Measurements from ENCODE around the gene SFXN2. TPM values are rescaled to one million over a fixed set of nuclear protein-coding genes. Genes with fewer than 3 reads are reported as not detected.

The SFXN2 gene
- total and polyA plus RNA-seq, 2 experiments from 2014 or later: 12.3 to 17.5 TPM

DNA sequence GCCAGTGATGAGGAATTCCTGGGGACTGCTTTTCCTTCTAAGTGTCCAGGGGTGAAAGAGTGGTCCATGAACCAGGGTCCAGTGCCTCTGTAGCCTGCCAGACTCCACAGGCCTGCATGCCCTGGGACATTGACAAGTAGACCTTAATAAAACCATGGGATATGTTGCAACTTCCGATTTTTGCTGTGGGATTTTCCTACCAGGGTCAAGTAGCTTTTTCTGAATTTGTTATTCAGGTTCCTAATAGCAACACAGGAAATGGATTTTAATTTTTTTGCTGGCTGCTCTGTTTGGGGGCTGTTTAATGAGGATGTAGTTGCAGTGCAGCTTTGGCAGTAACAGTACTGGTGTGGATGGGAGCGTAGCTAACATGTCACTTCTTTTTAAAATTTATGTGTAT, 71.4 kb downstream of the SFXN2 start:
- Histone ChIP-seq H3K9me2 (replicated peaks; ENCODE audit: insufficient read depth) (no peaks in the 10 kb centered on the region), H3K36me3 (replicated peaks; ENCODE audit: insufficient read depth, low read depth) (no peaks in the 10 kb centered on the region), H3K9me3 (ENCODE audit: low read depth) (no peaks in the 10 kb centered on the region), H2AFZ (no peak overlapping the region), H3K27ac (no peak overlapping the region), H3K4me1 (ENCODE audit: insufficient read depth) (peaks cover 27% of the 10 kb centered on the region), H4K20me1 (ENCODE audit: insufficient read depth, poor library complexity, severe bottlenecking) (peaks cover 3% of the 10 kb centered on the region), H3K79me2 (peaks cover 85% of the 10 kb centered on the region), H3K27me3 (no peaks in the 10 kb centered on the region), H3K4me3 (no peak overlapping the region), H3K4me2 (no peak overlapping the region)
- no peak for DNase-seq (ENCODE audit: low spot score)
- TF ChIP-seq EZH2 (IDR thresholded peaks at IDR 0.05; ENCODE audit: borderline replicate concordance): no peak
- no peak for TF ChIP-seq EZH2phosphoT487 (IDR thresholded peaks at IDR 0.05; ENCODE audit: low read depth, severe bottlenecking, unreplicated experiment)
- 85% methylated on average over 2 of the region's 2 CpGs for WGBS (ENCODE audit: low lambda C conversion rate, missing lambda C conversion rate)

DNA sequence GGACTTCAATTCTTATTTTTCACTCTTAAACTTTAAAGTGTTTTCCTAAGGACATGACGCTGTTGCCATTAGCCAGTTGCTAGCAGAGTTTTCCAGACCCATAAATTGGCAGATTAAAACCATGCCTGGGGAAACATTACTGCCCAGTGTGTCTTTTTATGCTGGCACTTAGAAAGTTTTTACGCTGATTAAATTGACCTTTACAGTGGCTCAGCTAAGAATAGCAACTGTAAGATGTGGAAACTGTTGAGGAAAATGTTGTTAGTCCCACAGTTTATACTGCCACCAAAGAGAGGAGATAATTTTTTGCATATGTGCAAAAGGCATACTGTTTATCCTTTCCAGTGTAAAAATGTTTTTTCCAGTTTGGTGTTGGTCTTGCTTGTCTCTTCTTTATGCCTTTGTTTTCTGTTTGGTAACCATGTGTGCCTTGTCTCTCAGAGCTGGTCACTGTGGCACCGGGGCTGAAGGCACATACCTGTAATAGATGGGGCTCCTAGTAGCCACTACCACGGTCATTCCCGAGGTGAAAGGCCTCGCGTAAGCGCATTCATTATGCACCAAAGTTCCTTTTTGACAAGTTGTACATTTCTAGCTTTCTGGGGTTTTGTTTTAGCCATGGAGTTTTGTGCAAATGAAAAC, 77.4 kb downstream of the SFXN2 start:
- peaks cover 14% of the 10 kb centered on the region for H3K4me1 ChIP-seq (ENCODE audit: insufficient read depth)
- no peak overlapping the region for H3K4me3 ChIP-seq
- 75% methylated on average over 8 of the region's 8 CpGs for WGBS (ENCODE audit: low lambda C conversion rate, missing lambda C conversion rate)
- no peaks in the 10 kb centered on the region for H3K27me3 ChIP-seq
- H3K27ac ChIP-seq: peak overlapping the region; percentile 74
- TF ChIP-seq EZH2 (IDR thresholded peaks at IDR 0.05; ENCODE audit: borderline replicate concordance): no peak
- TF ChIP-seq, protein P1, sequence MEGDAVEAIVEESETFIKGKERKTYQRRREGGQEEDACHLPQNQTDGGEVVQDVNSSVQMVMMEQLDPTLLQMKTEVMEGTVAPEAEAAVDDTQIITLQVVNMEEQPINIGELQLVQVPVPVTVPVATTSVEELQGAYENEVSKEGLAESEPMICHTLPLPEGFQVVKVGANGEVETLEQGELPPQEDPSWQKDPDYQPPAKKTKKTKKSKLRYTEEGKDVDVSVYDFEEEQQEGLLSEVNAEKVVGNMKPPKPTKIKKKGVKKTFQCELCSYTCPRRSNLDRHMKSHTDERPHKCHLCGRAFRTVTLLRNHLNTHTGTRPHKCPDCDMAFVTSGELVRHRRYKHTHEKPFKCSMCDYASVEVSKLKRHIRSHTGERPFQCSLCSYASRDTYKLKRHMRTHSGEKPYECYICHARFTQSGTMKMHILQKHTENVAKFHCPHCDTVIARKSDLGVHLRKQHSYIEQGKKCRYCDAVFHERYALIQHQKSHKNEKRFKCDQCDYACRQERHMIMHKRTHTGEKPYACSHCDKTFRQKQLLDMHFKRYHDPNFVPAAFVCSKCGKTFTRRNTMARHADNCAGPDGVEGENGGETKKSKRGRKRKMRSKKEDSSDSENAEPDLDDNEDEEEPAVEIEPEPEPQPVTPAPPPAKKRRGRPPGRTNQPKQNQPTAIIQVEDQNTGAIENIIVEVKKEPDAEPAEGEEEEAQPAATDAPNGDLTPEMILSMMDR (IDR thresholded peaks at IDR 0.05; ENCODE audit: poor library complexity): no peak
- no peak for TF ChIP-seq EZH2phosphoT487 (IDR thresholded peaks at IDR 0.05; ENCODE audit: low read depth, severe bottlenecking, unreplicated experiment)
- no peak overlapping the region for H2AFZ ChIP-seq
- H3K4me2 ChIP-seq: peak overlapping the region; percentile 18
- H3K9me2 ChIP-seq (replicated peaks; ENCODE audit: insufficient read depth): no peaks in the 10 kb centered on the region
- no peaks in the 10 kb centered on the region for H3K36me3 ChIP-seq (replicated peaks; ENCODE audit: insufficient read depth, low read depth)
- DNase-seq (ENCODE audit: low spot score): no peak
- H4K20me1 ChIP-seq (ENCODE audit: insufficient read depth, poor library complexity, severe bottlenecking): no peaks in the 10 kb centered on the region
- H3K9me3 ChIP-seq (ENCODE audit: low read depth): no peaks in the 10 kb centered on the region
- peaks cover 80% of the 10 kb centered on the region for H3K79me2 ChIP-seq

Other genes with a start within 250 kb of the SFXN2 start
- 84.1 and 90.7 TPM in 2 replicates for gene ACTR1A, start 211.9 kb upstream of the SFXN2 start, total RNA-seq
- 80.5 and 86.7 TPM in 2 replicates for gene ACTR1A, start 211.9 kb upstream of the SFXN2 start, polyA plus RNA-seq
- 10.2 and 10.9 TPM in 2 replicates for gene SUFU, start 210.7 kb upstream of the SFXN2 start, total RNA-seq
- gene SUFU, start 210.7 kb upstream of the SFXN2 start, polyA plus RNA-seq: 18.2 TPM in 2 replicates
- gene TRIM8, start 70.2 kb upstream of the SFXN2 start, total RNA-seq: 41.3 and 53.3 TPM in 2 replicates
- 61.2 and 63.4 TPM in 2 replicates for gene TRIM8, start 70.2 kb upstream of the SFXN2 start, polyA plus RNA-seq
- 6.4 and 9.6 TPM in 2 replicates for gene ARL3, start 239 bp upstream of the SFXN2 start, total RNA-seq
- gene ARL3, start 239 bp upstream of the SFXN2 start, polyA plus RNA-seq: 16.5 and 18.5 TPM in 2 replicates
- gene WBP1L, start 29.3 kb downstream of the SFXN2 start, total RNA-seq: 57.1 and 57.8 TPM in 2 replicates
- 21.6 and 24.5 TPM in 2 replicates for gene WBP1L, start 29.3 kb downstream of the SFXN2 start, polyA plus RNA-seq
- not detected in 2 replicates for gene CYP17A1, start 122.8 kb downstream of the SFXN2 start, total RNA-seq
- not detected in 2 replicates for gene CYP17A1, start 122.8 kb downstream of the SFXN2 start, polyA plus RNA-seq
- gene BORCS7, start 139.6 kb downstream of the SFXN2 start, total RNA-seq: 53.2 and 61.4 TPM in 2 replicates
- 31.8 and 42.0 TPM in 2 replicates for gene BORCS7, start 139.6 kb downstream of the SFXN2 start, polyA plus RNA-seq
- 9.0 and 9.1 TPM in 2 replicates for gene AS3MT, start 154.8 kb downstream of the SFXN2 start, total RNA-seq
- 2.2 and 3.8 TPM in 2 replicates for gene AS3MT, start 154.8 kb downstream of the SFXN2 start, polyA plus RNA-seq
- 4.7 and 9.8 TPM in 2 replicates for gene CNNM2, start 203.7 kb downstream of the SFXN2 start, total RNA-seq
- 3.8 and 6.8 TPM in 2 replicates for gene CNNM2, start 203.7 kb downstream of the SFXN2 start, polyA plus RNA-seq

Data from hepatocyte (in vitro differentiated cells).